ENCODE results near the gene PLXNA2.

Gene PLXNA2

GRCh38 chr1:208252836-208253576 is 8.8 kb upstream of the PLXNA2 start:
- TF ChIP-seq FOXP2 (optimal IDR thresholded peaks at IDR 0.05; ENCODE audit: borderline replicate concordance, extremely low read depth, extremely low read length, insufficient read depth) (no peak), REST (IDR thresholded peaks at IDR 0.05; ENCODE audit: insufficient read depth in 1 of 2, low read depth in 2 of 2, low read length in 2 of 2) (no peak), POLR2AphosphoS5 (IDR thresholded peaks at IDR 0.05; ENCODE audit: low read depth, low read length) (no peak), TAF1 (IDR thresholded peaks at IDR 0.05; ENCODE audit: borderline replicate concordance, insufficient read depth, low read length) (no peak), SIN3A (IDR thresholded peaks at IDR 0.05; ENCODE audit: borderline replicate concordance, insufficient read depth, low read length) (no peak)

DNA sequence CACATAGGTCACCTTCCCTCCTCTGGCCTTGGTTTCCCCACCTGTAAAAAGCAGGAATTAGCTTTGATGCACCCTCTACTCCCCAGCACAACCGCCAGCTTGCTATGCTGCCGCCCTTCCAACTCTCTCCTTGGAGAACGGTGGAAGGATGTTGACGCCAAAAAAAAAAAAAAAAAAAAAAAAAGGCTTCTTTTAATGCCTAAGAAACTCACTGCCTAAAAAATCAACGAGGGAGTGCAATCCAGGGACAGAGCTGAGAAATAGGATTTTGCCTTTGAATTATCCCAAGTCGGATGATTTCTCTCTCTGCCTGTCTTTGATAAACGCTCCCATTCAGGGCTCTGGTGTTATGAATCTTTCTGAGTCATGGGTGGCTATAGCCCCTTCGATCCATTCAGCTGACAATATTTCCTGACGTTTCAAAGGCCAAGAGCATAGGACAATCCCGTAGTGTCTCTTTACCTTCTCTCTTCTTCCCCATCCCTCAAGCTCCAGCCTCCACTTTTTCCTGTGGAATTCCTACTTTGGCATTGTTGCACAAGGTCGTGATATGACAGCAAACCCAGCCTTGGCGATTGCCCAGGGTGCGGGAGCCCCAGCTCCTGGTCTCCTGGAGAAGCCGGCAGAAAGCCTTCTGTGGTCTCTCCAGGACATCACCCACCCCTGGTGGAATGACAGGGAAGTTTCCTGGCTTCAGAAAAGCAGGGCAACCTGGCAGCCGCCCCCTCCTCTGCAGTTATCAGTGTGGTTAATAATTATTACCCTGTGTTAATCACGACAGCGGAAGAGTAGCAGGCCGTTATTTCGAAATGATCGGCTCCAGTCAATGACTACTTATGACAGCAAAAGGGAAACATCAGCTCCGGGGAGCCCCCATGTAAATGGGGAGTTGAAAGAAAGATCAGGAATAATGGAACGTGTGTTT is 8.0 kb upstream of the PLXNA2 start:
- no peak for TF ChIP-seq FOXP2 (optimal IDR thresholded peaks at IDR 0.05; ENCODE audit: borderline replicate concordance, extremely low read depth, extremely low read length, insufficient read depth)
- TF ChIP-seq POLR2AphosphoS5 (IDR thresholded peaks at IDR 0.05; ENCODE audit: low read depth, low read length): no peak
- TF ChIP-seq REST (IDR thresholded peaks at IDR 0.05; ENCODE audit: insufficient read depth in 1 of 2, low read depth in 2 of 2, low read length in 2 of 2): no peak
- TF ChIP-seq SIN3A (IDR thresholded peaks at IDR 0.05; ENCODE audit: borderline replicate concordance, insufficient read depth, low read length): no peak
- TF ChIP-seq TAF1 (IDR thresholded peaks at IDR 0.05; ENCODE audit: borderline replicate concordance, insufficient read depth, low read length): no peak

DNA sequence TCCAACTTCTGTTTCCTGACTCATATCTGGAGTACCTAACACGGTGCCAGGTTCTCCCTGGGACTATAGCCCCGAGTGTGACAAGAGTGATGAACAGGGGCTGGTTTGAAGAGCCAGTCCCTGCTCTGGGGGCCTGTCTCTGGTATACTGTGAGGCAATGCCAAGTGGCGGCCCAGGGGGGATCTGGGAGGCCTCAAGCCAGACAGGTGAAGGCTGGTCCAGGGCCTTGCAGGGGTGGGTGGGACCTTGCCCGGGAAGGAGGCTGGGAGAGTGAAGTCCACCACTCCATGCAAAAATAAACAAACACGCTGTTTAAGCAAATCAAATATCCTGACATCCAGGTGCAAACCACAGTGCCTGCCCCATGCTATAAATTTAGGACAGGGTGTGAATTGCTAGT is 6.8 kb upstream of the PLXNA2 start:
- TF ChIP-seq SIN3A (IDR thresholded peaks at IDR 0.05; ENCODE audit: borderline replicate concordance, insufficient read depth, low read length): no peak
- no peak for TF ChIP-seq POLR2AphosphoS5 (IDR thresholded peaks at IDR 0.05; ENCODE audit: low read depth, low read length)
- no peak for TF ChIP-seq REST (IDR thresholded peaks at IDR 0.05; ENCODE audit: insufficient read depth in 1 of 2, low read depth in 2 of 2, low read length in 2 of 2)
- TF ChIP-seq TAF1 (IDR thresholded peaks at IDR 0.05; ENCODE audit: borderline replicate concordance, insufficient read depth, low read length): no peak
- no peak for TF ChIP-seq FOXP2 (optimal IDR thresholded peaks at IDR 0.05; ENCODE audit: borderline replicate concordance, extremely low read depth, extremely low read length, insufficient read depth)

GRCh38 chr1:208250613-208251012 is 6.4 kb upstream of the PLXNA2 start:
- TF ChIP-seq TAF1 (IDR thresholded peaks at IDR 0.05; ENCODE audit: borderline replicate concordance, insufficient read depth, low read length) (no peak), REST (IDR thresholded peaks at IDR 0.05; ENCODE audit: insufficient read depth in 1 of 2, low read depth in 2 of 2, low read length in 2 of 2) (no peak), FOXP2 (optimal IDR thresholded peaks at IDR 0.05; ENCODE audit: borderline replicate concordance, extremely low read depth, extremely low read length, insufficient read depth) (no peak), SIN3A (IDR thresholded peaks at IDR 0.05; ENCODE audit: borderline replicate concordance, insufficient read depth, low read length) (no peak), POLR2AphosphoS5 (IDR thresholded peaks at IDR 0.05; ENCODE audit: low read depth, low read length) (no peak)
